HG03045 (cell line): ENCODE measurements around the gene GNAS.
"Not testable (repeated sequence)": the region's sequence is repeated elsewhere in the genome, so short reads cannot be mapped to it uniquely, and the experiment has no call there.

Source experiments
- ATAC-seq: cut with Tn5 transposase; IDR thresholded peaks from one replicate; pipeline ENCODE4 v1.9.1; 2021; ENCODE audit warnings: mild to moderate bottlenecking, moderate library complexity; ENCODE audit not compliant: unreplicated experiment

GNAS gene

DNA sequence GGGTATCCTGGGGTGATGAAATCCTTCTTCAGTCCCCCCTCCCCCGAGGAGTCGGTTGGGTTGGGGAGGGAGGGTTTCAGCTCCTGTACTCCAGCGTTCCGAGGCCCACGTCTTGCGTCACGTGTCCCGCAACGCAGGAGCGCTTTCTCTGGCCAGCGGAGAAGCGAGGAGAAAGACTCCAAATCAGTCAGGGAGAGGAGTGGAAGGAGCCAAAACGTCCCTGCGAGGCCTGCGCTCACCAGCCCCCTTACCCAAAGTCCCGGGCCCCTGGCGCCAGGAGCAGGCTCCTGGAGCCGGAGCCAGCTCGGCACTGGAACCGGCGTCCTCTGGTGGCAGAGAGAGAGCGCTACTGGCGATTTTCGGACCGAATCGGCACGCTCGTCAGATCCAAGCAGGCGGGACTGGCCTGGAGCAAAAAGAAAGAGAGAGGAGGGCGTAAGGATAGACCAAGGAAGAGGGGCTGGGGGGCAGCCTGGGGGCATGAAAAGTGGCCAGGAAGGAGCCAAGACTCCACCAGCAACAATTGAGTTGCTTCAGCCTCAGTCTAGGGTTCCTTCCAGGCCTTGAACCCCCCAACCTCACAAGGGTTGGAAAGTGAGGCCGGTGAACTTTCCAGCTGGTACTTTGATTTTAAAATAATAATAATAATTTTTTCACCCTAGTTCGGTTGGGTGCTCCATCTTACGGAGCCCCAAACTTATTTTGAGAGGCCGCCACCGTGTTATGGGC lies at the start of gene GNAS:
TSS of gene GNAS (plus strand) at position 174 of the 729 bp plus-strand sequence.
- no peak for ATAC-seq

DNA sequence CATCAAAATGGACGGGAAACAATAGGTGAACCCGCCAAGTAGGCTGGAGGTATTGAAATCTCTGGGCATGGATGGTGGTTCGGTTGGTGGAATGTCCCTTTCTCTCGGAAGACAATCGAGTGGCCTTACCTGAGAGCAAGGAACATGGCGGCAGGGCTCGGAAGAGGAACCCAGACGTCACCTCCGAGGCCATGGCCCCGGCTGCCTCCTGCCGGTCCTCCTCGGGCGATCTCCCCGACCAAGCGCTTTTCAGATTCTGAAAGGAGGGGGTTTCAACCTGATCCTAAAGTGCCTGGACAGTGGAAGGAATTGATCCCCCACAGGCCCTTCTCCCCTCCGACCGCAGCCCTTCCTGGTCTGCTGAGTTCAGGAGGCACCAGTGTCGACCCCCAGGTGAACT lies 49.0 kb upstream of the GNAS start:
- ATAC-seq = no peak

DNA sequence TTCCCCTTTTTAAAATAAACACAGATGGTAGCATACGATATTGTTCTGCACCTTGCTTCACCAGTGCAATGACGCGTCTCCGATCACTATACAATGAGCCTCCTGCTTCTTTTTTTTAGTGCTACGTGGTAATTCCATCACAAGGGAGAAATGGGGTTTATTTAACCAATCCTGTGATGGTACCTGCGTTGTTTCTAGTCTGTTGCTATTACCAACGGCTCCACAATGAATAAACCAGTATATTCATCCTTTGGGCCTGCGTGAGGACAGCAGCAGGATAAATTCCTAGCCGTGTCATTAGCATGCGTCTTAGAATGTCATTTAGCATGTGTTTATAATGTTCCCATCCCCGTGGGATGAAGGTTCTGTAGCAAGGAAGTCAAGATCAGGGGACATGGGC lies 44.7 kb upstream of the GNAS start:
- no peak for ATAC-seq

DNA sequence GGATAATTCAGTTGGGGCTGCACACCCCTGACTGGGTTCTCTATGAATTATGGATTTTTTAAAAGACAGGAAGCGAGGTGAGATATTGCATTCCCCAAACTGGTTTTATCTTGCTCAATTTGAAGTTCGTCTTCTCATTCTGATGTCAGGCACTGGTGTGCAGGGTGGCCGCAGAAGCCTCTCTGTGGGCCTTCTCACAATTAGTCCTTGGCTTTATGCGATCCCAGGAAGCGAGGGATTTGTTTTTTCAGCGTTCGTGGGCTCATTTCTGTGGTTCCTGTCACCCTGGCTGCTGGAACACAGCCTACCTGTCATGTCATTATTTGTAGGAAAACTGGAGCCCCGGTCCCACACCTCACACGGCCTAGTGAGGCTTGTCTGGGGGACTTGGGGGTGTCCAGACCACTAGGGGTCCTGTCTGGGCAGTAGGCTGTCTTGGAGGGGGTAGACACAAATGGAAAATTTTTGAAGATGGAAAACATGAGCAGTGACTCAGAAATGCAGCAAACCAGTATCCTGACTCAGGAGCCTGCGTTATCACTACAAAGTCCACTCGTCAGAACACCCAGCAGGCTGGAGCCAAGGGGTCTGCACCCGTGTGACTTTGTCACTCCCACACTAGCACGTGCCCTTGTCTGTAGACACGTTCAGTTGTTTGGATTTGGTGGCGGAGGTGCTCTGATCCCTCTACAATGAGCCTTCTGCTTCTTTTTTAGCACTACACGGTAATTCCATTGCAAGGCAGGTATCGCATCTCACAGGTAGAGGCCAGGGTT lies 44.1 kb upstream of the GNAS start:
- ATAC-seq = no peak

DNA sequence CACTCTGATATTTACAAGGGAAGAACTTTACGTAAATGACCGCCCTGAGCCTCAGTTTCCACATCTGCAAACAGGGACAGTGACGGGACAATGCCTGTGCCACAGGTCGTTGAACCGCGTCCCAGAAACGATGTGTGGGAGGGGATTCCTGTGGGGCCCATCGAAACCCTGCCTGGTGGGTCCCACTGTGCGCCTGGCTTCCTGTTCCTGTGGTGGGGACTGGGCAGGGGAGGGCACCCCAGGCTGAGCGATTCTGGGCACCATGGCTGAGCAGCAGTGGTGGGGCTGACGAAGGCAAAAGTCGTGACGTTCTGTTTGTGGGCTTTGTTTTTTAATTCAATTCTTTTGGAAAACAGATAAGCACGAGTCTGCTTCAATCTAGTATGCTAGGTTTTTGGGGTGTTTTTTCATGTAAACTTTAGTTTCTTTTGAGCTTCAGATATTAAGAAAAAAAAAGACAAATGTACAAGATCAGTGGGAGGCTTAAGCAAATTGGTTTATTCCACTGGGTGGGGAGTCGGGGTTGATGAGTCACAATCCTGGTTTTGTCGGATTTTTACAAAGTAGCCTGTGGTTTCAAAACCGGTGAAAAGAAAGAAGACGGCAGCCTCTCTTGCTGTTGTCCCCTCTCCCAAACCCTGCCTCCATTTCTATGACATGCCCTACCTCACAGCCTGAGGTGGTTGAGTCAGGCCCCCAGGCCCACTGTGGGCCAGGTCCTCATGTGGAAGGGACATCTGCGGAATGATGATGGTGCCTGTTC lies 42.2 kb upstream of the GNAS start:
- no peak for ATAC-seq

DNA sequence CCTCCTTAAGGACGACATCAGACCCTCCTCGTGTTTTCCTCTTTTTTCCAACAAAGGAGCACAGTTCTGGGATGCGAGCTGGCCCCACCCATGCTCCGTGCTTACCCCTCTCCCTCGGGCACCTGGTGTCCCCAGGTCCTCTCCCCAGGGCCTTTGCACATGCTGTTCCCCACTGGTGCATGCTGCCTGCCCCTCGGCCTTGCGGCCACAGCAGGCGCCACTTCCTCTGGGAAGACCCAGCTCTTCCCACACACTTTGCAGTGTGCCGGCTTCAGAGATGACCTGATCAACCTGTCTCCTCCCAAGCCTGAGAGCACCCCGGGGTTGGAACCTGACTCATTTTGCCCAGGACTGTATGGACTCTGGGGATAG lies 41.7 kb upstream of the GNAS start:
- ATAC-seq = no peak

DNA sequence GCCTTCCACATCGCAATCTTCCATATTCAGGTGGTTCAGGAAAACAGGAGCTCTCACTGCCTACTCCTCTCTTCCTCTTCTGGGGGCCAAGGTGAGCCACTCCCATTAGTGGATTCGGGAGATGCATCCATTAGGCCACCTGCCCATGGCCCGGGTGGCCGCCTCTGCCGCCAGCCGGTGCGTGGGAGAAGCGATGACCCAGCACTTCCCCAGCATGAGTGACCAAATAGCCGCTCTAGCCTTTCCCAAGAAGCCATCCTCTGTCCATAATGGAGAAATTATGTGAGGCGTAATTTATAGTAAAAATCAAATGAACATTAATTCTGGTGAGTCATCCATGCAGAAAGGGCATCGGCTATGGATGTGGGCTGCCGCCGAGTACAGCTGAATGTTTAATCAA lies 41.2 kb upstream of the GNAS start:
- ATAC-seq = no peak

DNA sequence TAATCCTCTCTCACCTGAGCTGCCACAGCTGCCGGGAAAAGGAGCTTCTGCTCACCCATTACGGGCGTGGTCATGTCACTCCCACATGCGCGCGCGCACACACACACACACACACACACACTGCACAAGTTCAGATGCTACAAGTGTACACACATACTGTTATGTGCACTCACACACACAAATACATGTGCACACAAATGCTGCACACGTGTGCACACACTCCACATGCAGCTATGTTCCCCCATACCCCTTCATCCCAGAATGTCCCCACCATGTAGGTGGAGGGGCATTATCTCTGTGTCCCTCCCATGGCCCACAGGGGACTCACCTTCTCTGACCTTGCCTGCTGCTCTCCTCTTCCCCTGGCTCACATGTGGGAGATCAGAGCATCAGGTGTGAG lies 39.1 kb upstream of the GNAS start:
- ATAC-seq = no peak

DNA sequence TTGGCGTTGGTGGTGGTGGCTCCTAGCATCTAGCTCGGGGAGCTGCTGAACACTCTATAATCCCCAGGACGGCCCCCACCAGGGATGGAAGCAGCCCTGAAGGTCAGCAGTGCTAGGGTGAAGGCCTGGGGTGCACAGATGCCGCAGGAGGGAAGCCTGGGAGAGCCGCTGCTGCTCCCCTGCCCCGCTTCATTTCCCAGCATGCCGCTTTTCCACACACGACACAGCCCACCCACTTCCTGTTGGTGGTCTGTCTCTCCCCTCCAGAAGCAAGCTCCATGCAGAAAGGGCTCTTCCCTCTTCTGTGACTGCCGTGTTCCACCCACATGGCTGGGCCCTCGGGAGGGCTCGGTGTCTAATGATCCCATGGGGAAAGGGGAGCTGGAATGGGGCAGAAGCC lies 37.1 kb upstream of the GNAS start:
- no peak for ATAC-seq

DNA sequence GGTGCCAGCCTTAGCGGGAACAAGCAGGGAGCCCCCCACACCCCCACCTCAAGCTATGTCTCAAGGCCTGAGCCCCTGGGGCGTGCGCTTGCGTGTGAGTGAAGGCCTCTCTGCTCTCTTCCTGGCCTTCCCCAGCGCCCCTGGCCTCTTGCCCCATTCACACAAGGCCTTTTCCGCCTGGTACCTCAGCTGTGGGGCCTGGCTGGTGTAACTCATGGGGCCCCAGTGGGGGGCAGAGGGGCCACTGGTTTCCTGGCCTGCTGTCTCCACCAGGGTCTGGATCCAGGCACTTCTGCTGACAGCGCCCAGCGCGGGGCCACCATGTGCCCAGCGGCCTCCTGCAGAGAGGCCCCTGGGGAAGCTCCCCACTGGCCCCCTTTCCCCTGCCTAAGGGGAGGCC lies 36.5 kb upstream of the GNAS start:
- ATAC-seq = no peak

DNA sequence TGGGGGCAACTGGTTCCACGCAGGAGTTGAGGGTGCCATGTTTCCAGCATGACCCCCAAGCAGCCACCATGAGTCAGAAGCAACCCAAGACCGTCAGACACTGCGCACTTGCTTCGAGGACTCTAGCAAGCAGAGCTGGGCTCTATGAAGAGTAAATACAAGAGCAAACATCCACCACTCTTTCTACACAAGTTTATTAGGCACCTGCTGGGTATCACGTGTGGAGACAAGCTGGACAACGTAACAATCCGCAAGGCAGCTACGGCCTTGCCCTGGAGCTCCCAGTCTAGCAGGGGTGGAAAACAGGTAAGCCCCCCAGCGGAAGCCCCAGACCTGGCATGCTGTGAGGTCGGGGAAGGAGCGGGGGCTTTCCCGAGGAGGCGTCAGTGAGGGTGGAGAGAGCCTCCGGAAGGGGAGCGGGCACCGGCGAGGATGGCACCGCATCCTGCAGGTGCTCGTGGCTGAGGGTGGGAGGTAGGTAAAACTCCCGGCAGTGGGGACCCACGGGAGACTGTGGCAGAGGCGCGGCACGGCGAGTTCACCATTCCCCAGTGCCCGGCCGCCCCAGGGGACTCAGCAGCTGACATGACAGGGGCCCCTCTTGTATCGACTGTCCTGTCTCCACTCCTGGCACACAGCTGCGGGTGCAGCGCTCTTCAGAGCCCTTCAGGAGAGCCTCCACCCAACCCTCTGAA lies 35.4 kb upstream of the GNAS start:
- no peak for ATAC-seq

DNA sequence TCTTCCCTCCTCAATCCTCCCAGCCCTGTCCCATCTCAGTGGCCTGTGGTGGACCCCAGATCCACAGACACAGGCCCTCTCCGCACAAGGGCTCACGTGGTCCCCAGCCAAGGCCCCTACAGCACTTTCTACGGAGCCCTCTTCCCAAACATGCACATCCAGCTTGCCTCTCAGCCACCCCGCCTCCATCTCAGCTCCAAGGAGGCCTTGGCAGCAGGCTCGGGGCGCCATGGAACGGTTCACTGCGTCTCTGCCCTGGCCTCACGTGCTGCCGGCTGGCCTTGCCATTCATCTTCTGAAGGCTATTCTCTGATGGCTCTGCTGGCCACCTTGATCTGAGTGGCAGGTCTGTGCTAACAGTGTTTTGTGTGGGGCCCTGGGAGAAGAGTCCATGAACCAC lies 34.8 kb upstream of the GNAS start:
- ATAC-seq = no peak

DNA sequence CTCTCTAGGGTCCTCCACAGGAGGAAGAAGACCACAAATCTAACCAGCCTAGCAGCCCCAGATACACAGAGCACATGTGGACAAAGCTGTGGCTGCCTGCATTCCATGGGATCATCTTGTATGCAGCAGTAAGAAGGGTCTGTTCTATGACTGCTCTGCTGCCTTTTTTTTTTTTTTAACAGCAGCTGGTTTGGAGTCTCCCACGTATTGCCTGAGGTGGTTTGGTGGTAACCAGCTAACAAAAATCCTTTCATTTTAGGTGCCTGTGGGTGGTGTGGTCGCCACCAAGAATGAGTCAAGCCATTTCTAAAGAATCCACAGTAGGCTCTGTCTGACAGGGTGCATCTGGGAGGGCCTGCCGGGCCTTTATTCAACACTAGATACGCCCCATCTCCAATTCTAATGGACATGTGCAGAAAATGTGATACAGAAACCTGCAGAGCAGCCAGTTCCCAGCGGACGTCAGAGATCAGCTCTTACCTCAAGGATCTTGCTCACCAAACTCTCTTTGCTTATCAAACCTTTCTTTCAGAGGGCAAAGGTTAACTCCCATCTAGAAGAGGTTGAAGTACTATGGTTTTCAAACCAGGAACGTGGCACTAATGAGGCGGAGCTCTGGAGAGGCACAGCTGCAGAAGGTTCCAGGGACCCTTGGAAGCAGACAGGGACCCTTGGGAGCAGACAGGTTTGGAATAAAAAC lies 33.8 kb upstream of the GNAS start:
- ATAC-seq = no peak

DNA sequence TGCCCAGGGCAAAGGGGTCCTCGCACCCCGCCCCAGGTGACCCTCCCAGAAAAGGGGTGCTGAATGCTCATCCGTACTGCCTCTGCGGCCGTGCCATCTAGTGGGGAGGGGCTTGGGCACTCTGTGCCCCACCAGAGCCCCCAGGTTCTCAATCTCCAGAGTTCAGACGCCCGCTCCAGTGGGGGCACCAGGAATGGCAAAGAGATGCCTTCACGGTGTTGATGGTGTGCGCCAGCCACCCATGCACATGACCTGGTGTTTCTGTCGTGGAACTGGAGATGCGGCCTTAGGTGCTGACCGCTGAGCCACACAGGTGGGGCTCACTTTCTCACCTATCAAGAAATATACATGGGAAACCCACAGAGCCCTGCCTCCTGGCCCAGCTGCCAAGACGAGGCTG lies 32.6 kb upstream of the GNAS start:
- ATAC-seq = no peak

DNA sequence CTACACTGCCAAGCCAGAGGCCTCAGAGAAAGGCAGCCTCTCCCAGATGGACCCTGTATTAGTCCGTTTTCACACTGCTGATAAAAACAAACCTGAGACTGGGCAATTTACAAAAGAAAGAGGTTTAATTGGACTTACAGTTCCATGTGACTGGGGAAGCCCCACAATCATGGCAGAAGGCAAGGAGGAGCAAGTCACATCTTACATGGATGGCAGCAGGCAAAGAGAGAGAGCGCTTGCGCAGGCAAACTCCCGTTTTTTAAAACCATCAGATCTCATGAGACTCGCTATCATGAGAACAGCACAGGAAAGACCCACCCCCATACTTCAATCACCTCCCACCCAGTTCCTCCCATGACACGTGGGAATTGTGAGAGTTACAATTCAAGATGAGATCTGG lies 32.0 kb upstream of the GNAS start:
- ATAC-seq = not testable (repeated sequence)

DNA sequence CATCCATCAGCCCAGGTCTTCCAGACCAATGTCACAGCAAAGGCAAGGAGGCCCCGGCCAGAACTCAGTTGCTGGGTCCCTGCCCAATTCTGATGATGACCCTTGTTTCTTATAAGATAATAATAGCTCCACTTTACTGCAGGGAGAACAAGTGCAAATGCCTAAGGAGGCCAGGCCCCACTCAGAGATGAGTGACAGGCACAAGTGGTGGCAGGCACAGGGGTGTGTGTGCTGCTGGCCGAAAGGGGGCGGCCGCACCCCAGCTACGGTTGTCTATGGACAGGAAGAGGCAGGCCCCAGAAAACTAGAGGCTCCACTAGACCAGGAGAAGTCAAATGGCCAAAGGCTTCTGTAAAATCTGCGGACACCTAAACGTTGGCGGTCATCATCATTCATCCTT lies 30.4 kb upstream of the GNAS start:
- ATAC-seq = no peak

DNA sequence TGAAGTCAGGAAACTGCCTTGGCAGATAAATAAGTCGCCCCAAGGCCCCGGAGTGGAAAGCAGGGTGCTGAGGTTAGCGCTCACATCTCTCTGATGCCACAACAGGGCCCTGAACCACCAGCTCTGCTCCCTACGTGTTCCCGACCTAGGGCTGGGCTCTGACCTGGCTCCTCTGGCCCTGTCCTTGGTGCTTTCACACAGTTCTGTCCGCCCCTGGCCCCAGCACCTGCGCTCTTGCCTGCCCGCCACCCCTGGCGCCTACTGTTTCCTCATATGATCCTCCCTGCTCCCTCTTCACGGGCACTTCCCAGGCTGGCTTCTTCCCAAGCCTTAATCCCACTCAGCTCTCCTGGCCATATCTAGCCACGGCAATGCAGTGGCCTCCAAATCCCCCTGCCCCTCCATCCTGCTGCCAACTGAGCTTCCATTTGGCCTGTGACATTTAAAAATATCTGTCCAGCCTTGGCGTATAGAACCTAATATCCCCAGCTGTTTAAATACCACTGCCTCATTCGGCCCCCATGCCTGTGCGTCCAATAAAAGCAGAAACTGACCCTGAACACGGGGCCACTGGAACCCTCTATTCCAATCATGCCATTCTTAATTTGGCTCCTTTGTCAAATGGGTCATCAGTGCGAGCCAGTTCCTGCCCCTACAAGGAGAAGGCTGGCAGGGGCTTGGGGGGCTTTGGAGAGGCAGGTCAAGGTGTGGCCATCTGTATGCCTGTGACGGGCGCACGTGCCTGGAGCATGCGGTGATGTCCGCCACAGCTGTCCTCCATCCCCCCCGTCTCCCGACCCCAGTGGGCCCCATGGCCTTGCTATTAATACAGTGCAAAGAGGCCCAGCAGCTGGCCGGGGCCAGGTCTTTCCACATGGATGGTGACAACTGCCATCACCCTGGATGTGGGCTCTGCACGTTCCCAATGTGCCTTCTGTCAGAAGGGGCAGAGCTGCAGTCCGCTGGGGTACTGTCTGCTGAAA lies 29.5 kb upstream of the GNAS start:
- no peak for ATAC-seq

DNA sequence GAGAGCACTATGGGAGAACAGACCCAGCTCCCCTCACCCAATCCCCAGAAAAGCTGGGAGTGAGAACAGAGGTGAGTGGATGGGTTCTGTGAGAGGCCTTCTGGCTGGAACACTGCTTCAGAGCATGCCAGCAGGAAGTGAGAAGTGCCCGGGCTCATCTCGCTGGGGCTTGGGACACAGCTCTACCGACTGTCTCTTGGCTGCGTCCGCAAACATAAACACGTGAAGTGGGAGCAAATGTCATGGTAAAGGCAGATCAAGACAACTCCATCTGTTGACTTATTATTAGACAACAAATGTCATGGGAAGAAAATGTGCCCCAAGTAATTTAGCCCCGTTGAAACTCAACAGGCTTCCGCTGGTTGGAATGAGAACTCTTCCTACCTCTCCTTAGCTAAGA lies 27.7 kb upstream of the GNAS start:
- no peak for ATAC-seq

DNA sequence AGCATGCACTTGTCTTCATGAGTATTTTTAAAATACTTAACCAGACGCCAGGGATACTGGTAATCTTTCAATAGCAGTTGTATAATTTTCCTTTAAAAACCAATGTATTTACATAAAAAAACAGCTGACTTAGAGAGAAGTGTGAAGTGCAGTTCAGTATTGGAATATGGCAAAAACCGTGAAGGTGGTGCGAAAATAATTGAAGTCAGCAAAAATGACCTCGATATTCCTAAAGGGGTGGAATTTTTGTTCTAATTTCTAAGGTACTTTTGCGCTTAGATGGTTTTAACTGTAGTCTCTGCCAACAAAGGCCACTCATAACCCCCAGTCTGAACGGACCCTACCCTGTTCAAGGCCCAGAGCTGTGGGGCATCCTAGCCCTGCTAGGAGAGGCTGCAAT lies 27.1 kb upstream of the GNAS start:
- no peak for ATAC-seq

DNA sequence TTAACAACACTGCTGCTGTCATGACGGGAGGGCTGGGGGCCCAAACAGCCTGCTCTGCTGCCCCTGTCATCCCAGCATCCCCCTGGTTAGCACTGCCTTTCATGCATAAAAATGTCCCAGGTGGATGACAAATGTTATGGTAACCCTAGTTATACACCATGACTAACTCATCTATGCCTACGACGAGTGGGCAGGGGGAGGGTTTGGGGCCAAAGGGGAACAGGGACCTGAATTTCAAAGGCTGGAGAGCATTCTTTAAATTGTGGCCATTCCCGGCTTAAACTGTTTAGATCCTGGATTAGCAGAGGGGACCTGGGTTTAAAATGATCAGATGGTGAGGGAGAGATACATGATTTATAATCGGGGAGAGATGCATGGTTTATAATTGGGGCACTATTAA lies 26.2 kb upstream of the GNAS start:
- no peak for ATAC-seq
